Measurements from ENCODE around the gene PCNX2. TPM values are rescaled to one million over a fixed set of nuclear protein-coding genes. Genes with fewer than 3 reads are reported as not detected.

PCNX2 gene
- polyA plus RNA-seq, 1 donor (not counting 4 experiments of a cell fraction or from before 2014, with no cell fraction given): 18.0 TPM

DNA sequence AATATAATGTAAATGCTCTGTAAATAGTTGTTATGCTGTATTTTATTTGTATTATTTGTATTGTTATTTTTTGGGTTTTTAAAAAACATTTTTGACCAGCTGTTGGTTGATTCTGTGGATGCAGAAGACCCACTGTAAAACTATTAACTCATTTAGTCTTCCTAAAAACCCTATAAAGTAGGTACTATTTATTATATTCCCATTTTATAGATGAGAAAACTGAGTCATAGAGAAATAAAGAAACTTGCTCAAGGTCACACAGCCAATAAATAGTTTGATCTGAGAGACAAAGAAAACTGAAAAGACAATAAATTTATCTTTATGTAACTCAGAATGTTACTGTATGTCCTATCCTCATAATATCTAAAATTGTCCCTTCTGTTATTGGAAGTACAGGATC is 30.8 kb upstream of the PCNX2 start:
- no peaks in the 10 kb centered on the region for H3K27me3 ChIP-seq (ENCODE audit: control insufficient read depth, extremely low read depth, insufficient read depth, low read length)
- no peaks in the 10 kb centered on the region for H3K9me3 ChIP-seq (ENCODE audit: control insufficient read depth, low read depth, low read length)
- peaks cover 16% of the 10 kb centered on the region for H3K79me2 ChIP-seq (ENCODE audit: control insufficient read depth, insufficient read depth, low read length)
- no peak for FAIRE-seq
- H3K9ac ChIP-seq (ENCODE audit: control insufficient read depth, extremely low read depth, insufficient read depth, low read length): no peak overlapping the region
- H2AFZ ChIP-seq (ENCODE audit: control insufficient read depth, low read length): no peak overlapping the region
- H3K4me2 ChIP-seq (ENCODE audit: control insufficient read depth, extremely low read depth, insufficient read depth, low read depth, low read length): no peak overlapping the region
- H3K36me3 ChIP-seq (ENCODE audit: control insufficient read depth in 2 of 2, extremely low read depth in 1 of 2, insufficient read depth in 2 of 2, low read length in 2 of 2): no peaks in the 10 kb centered on the region
- H3K4me3 ChIP-seq (ENCODE audit: control insufficient read depth in 2 of 3, extremely low read depth in 1 of 3, insufficient read depth in 2 of 3, low read depth in 1 of 3, low read length in 3 of 3): no peak overlapping the region
- H3K9me1 ChIP-seq (ENCODE audit: control insufficient read depth, extremely low read depth, insufficient read depth, low read length): no peaks in the 10 kb centered on the region
- H4K20me1 ChIP-seq (ENCODE audit: control insufficient read depth, extremely low read depth, insufficient read depth, low read length): no peaks in the 10 kb centered on the region
- peaks cover 20% of the 10 kb centered on the region for H3K4me1 ChIP-seq (ENCODE audit: control insufficient read depth, extremely low read depth, insufficient read depth, low read length)
- TF ChIP-seq EZH2 (IDR thresholded peaks at IDR 0.05; ENCODE audit: low read length): no peak
- TF ChIP-seq, protein P1, sequence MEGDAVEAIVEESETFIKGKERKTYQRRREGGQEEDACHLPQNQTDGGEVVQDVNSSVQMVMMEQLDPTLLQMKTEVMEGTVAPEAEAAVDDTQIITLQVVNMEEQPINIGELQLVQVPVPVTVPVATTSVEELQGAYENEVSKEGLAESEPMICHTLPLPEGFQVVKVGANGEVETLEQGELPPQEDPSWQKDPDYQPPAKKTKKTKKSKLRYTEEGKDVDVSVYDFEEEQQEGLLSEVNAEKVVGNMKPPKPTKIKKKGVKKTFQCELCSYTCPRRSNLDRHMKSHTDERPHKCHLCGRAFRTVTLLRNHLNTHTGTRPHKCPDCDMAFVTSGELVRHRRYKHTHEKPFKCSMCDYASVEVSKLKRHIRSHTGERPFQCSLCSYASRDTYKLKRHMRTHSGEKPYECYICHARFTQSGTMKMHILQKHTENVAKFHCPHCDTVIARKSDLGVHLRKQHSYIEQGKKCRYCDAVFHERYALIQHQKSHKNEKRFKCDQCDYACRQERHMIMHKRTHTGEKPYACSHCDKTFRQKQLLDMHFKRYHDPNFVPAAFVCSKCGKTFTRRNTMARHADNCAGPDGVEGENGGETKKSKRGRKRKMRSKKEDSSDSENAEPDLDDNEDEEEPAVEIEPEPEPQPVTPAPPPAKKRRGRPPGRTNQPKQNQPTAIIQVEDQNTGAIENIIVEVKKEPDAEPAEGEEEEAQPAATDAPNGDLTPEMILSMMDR (optimal IDR thresholded peaks at IDR 0.05 in 1 of 3, IDR thresholded peaks at IDR 0.05 in 1 of 3, conservative IDR thresholded peaks at IDR 0.05 in 1 of 3; ENCODE audit: extremely low read depth in 1 of 3, insufficient read depth in 2 of 3, low read length in 3 of 3): no peak
- DNase-seq (ENCODE audit: low read depth, low spot score): no peak
- H3K27ac ChIP-seq (ENCODE audit: control insufficient read depth, insufficient read depth, low read length): no peak overlapping the region
- dilution Hi-C loops (cut with MboI; ENCODE audit: extremely low pct_ligation_motif_present, low sequenced_read_pairs): no loop called here

DNA sequence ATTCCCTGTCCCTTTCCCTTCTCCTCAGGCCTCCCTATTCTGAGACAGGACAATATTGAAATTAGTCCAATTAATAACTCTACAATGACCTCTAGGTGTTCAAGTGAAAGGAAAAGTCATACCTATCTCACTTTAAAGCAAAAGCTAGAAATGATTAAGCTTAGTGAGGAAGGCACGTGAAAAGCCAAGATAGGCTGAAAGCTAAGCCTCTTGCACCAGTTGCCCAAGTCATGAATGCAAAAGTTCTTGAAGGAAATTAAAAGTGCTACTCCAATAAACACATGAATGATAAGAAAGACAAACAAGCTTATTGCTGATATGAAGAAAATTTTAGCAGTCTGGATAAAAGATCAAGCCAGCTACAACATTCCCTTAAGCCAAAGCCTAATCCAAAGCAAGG is 28.2 kb upstream of the PCNX2 start:
- dilution Hi-C loops (cut with MboI; ENCODE audit: extremely low pct_ligation_motif_present, low sequenced_read_pairs): no loop called here
- Histone ChIP-seq H3K4me2 (ENCODE audit: control insufficient read depth, extremely low read depth, insufficient read depth, low read depth, low read length) (no peak overlapping the region), H3K27ac (ENCODE audit: control insufficient read depth, insufficient read depth, low read length) (no peak overlapping the region), H3K9ac (ENCODE audit: control insufficient read depth, extremely low read depth, insufficient read depth, low read length) (no peak overlapping the region), H3K27me3 (ENCODE audit: control insufficient read depth, extremely low read depth, insufficient read depth, low read length) (no peaks in the 10 kb centered on the region), H3K9me3 (ENCODE audit: control insufficient read depth, low read depth, low read length) (no peaks in the 10 kb centered on the region), H2AFZ (ENCODE audit: control insufficient read depth, low read length) (no peak overlapping the region), H3K36me3 (ENCODE audit: control insufficient read depth in 2 of 2, extremely low read depth in 1 of 2, insufficient read depth in 2 of 2, low read length in 2 of 2) (no peaks in the 10 kb centered on the region), H3K79me2 (ENCODE audit: control insufficient read depth, insufficient read depth, low read length) (peaks cover 4% of the 10 kb centered on the region), H4K20me1 (ENCODE audit: control insufficient read depth, extremely low read depth, insufficient read depth, low read length) (no peaks in the 10 kb centered on the region), H3K4me3 (ENCODE audit: control insufficient read depth in 2 of 3, extremely low read depth in 1 of 3, insufficient read depth in 2 of 3, low read depth in 1 of 3, low read length in 3 of 3) (no peak overlapping the region), H3K9me1 (ENCODE audit: control insufficient read depth, extremely low read depth, insufficient read depth, low read length) (no peaks in the 10 kb centered on the region), H3K4me1 (ENCODE audit: control insufficient read depth, extremely low read depth, insufficient read depth, low read length) (peaks cover 5% of the 10 kb centered on the region)
- FAIRE-seq (no peak), DNase-seq (ENCODE audit: low read depth, low spot score) (no peak)
- TF ChIP-seq EZH2 (IDR thresholded peaks at IDR 0.05; ENCODE audit: low read length): no peak
- TF ChIP-seq, protein P1 (optimal IDR thresholded peaks at IDR 0.05 in 1 of 3, IDR thresholded peaks at IDR 0.05 in 1 of 3, conservative IDR thresholded peaks at IDR 0.05 in 1 of 3; ENCODE audit: extremely low read depth in 1 of 3, insufficient read depth in 2 of 3, low read length in 3 of 3): no peak
